Stimulated activated CD4-positive, alpha-beta T cell treated with anti-CD3 and anti-CD28 coated beads, Interleukin-15, amount 100 ng/mL, for 1 hour (primary cell): Measurements from ENCODE around the gene PTPRF.

Experiments used
- DNase-seq, 2 donors: peaks; one replicate each; pipeline ENCODE4 v3.0.0-alpha.2; 2020; ENCODE audit warnings: low read depth in 1 of 2, low spot score in 1 of 2

The PTPRF gene

DNA sequence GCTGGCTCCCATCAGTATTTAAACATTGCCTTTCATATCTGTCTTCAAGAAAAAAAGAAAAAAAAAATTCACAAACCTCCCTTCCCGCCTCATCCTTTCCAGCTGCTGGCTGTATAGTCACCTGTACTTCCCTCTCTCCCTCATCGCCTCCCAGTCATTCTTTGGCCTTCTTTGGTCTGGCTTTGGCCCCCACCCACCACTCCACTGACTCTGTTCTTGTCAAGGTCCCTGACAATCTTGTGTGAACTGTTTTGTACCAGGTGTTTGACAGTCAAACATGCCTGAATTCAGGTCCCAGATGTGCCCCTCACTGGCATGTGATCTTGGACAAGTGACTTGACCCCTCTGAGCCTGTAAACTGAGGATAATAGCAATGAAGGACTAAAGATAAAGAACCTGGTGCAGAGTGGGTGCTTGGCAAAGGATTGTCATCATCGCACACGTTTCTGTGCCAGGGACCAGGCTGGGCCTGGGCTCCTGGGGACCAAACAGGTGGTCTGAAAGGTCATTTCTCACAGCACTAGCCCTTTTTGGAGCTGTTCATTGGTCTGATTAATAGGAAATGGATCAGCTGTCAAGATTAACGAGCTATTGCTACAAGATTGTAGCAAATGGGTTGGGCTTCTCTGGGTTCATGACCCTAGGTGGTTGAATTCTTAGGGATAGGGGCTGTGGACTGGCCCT lies 21.5 kb downstream of the PTPRF start:
- no peak for DNase-seq

DNA sequence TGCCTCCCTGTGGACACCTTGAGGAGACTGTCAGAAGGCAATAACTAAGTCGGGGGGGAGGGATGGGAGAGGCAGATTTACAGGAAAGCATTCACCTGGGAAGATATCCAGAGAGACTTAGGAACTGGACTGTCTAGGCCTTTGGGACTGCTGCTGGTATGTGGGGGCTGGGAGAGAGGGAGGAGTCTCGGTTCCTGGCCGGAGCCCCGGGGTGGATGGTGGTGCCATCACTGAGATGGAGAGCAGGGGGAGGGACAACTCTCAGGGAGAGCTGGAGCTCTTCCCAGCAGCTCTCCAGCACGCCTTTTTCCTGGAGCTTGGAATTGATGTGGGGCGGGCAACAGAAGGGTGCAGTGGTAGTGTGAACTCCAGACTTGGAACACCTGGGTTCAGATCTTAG lies 22.1 kb downstream of the PTPRF start:
- DNase-seq: no peak

GRCh38 chr1:43554444-43554992 lies 23.8 kb downstream of the PTPRF start:
- no peak for DNase-seq

DNA sequence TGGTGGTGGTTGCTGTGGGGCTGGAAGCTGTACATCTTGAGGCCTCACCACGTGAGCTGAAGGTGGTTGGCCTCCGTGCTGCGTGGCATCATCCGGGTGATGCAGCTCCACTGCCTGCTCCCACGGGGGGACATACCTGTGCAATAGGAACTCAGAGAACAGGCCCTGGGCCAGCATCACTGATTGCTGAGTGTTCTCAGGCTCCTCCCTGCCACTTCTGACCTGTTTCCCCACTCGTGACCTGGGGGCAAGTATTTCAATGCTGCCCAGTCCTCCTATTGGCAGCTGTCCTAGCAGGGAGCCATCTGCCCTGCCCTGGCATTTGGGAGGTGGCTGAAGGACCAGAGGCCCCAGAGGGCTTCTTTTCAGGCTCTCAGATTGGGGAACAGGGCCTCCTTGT lies 26.1 kb downstream of the PTPRF start:
- DNase-seq: no peak

GRCh38 chr1:43557744-43558245 lies 27.1 kb downstream of the PTPRF start:
- no peak for DNase-seq

DNA sequence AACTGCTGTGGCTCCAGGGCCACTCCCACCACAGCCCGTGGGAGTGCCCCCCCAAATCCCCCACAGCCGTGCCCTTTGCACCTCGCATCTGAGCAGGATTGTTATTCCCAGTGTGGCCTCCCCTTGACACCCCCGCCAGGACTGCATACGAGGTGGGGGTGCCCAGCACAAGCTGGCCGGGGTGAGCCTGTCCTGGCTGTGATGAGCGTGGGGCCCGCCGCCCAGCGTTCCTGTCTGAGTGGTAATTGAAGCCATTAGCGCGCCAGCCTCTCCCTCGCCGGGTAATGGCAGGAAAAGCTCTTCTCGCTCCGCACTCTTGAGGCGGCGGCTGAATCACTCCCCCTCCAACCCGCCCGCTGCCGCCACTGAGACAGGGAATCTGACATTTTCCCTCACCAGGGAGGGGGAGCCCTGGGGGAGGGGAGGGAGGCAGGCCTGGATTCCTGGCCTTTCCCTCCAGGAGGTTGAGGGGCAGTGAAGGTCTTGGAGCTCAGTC lies 27.7 kb downstream of the PTPRF start:
- no peak for DNase-seq

GRCh38 chr1:43559714-43560113 lies 29.0 kb downstream of the PTPRF start:
- DNase-seq: no peak

DNA sequence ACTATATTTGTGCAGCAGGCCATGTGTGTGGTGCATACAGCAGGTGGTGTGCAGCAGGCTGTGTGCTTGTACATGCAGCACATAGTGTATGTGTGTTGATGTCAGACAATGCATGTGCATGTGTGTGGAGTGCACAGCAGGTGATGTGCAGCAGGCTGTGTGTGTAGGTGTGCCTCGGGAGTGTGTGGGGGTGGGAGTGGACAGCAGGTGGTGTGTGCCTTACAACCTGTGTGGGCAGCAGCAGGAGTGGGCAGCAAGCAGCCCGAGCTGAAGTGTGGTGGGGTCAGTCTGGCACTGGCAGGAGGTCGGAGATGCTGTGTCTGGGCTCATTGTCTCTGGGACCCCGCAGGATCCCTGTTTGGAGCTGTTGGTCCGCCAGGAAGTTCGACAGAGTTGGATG lies 29.6 kb downstream of the PTPRF start:
- DNase-seq: no peak

- no peak for DNase-seq
Measured at GRCh38 chr1:43563876-43564539, 33.3 kb downstream of the PTPRF start.

GRCh38 chr1:43564551-43565348 lies 34.1 kb downstream of the PTPRF start:
- no peak for DNase-seq

DNA sequence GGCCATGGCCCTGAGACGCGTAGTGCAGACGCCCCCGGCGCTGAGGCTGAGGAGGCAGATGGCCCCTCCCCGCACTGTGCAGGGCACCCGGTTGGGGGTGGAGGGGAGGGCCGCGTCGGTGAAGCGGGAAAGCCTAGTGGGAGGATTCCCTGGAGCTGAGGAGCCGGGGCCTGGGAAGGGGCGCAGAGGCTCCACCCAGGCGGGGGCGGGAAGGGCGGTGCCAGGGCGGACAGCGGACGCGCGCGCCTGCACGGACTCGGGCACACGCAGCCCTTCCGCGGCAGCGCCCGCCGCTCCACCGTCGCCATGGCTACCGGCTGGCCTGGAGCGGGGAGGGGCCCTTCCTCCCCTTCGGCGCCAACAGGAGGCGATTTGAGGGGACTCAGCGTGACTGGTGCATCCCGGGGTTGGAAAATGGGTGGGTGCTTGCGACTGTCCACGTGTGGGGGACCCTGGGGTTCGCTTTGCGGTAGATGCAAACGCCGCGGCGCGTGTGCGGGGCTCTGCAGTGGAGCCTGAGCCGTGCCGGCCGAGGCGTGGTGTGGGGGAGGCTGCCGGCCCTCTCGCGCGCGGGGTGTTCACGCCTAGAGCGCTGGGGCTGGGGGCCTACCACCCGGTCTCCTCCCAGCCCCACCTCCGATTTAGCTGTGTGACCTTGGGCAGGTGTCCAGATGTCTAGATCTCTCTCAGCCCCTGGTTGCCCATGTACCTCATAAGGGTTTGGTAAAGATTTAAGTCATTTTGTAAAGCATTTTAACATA lies 35.1 kb downstream of the PTPRF start:
- peak in 1 of 2 donors; percentile 6 for DNase-seq

DNA sequence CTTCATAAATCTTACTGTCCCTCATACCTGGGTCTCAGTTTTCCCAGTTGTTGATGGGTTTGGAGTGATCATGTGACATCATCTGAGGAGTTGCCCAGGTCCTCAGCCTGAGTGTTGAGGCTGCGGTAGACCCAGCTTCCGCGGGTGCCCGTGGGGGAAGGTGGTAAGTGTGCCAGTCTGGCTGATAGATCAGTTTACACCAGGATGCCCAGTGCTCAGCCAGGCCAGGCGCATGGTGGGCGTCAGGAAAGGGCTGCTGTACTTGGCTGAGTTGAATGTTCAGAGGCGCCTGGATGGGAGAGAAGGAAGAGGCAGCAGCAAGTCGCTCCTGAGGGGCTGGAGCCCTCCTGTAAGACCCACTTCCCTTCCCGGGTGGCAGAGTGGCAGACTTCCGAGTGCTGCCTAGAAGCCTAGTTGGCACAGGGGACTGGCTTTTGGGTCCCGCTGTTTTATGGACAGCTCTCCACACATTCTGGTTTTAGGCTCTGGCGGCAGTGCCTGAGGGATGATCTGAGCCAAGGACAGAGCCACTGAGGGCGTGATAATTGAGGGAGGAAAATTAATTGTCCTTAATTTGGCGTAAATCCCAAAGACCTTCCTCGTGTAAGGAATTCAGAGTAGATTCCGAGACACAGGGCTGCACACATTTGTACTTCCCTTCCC lies 35.8 kb downstream of the PTPRF start:
- DNase-seq: no peak

GRCh38 chr1:43569175-43569574 lies 38.5 kb downstream of the PTPRF start:
- no peak for DNase-seq

- no peak for DNase-seq
Measured at GRCh38 chr1:43570277-43570676, 39.6 kb downstream of the PTPRF start.

DNA sequence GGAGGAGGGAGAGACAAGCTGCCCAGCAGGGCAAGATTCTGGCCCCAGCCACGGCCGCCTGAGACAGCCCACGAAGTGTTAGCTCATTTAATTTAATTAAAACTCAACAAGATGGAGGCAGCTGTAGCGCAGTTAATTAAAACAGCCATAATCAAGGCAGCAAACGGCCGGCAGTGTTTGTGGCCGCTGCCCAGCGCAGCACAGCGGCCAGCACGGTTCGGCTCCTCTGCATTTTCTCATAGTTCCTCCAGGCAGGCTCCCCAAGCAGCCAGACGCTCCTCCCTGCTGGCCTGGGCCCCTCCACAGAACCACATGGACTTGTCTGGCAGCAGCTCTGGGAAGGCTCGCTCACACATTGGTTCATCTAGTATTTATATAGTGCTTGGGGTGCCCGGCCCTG lies 40.0 kb downstream of the PTPRF start:
- DNase-seq: no peak

DNA sequence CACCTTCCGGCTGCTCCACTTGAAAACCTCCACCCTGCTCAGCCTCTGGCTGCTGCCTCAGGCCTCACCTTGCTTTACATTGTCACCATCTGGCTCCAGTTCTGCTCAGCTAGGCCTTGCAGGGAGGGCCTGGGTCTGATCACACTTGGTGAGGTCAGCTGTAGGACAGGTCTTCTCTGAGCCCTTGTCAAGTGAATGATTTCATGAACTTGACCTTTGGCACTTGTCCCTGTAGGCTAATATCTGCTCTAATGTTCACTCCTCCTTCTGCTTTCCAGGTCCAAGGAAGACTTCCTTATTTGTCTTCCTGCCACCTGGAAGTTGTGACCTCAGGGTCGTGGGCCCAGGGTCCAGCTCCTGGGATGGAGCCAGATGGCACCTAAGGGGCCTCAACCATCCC lies 41.4 kb downstream of the PTPRF start:
- no peak for DNase-seq

DNA sequence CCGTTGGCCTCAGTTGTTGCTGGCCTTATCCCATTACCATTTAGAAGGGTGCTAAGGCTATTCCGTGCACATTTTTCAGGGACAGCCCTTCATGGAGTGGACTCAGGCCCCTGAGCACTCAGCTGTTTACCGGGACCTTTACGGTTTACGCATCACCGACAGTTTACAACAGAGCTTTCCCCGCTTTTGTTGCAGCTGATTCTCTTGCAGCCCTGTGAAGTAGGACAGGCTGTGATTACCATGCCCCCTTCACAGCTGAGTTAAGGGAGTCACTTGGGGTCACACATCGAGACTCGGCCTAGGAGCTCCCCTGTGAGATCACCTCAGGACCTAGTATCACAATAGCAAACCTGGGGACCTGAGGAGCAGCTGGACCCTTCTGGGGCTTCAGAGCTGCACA lies 41.9 kb downstream of the PTPRF start:
- no peak for DNase-seq

GRCh38 chr1:43573066-43573800 lies 42.5 kb downstream of the PTPRF start:
- no peak for DNase-seq

DNA sequence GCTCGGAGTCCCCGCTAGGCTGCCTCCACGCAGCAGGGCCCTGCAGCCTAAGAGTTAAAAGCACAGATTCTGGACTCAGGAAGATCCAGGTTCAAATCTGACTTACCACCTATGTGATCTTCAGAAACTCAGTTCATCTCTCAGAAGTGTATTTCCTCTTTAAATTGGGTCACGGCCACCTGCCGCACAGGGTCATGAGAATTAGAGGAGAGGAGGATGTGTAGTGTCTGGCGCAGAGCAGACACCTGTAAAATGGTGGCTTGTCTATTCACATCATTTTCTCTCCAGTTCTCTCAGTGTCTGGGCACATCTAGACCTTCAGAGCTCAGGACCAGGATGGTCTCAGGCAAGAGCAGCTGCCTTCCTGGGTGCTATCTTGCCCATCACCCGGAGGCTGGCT lies 45.8 kb downstream of the PTPRF start:
- no peak for DNase-seq
